Mucosa of stomach (tissue), 1 donor: ENCODE data around the gene CMTM3.
"Not testable (repeated sequence)": the region's sequence is repeated elsewhere in the genome, so short reads cannot be mapped to it uniquely, and the experiment has no call there.

Experiments
- H3K27me3 ChIP-seq: one replicate; pipeline ENCODE4 v1.7.0; 2013; ENCODE audit warnings: mild to moderate bottlenecking, low read length; ENCODE audit not compliant: control insufficient read depth, insufficient read depth
- H3K36me3 ChIP-seq: one replicate; pipeline ENCODE4 v1.7.0; 2013; ENCODE audit warnings: low read length; ENCODE audit not compliant: control insufficient read depth, insufficient read depth
- H3K4me1 ChIP-seq: one replicate; pipeline ENCODE4 v1.7.0; 2013; ENCODE audit warnings: mild to moderate bottlenecking, low read length; ENCODE audit not compliant: control insufficient read depth, insufficient read depth
- H3K4me3 ChIP-seq: one replicate; pipeline ENCODE4 v1.7.0; 2013; ENCODE audit warnings: low read length
- H3K9ac ChIP-seq: one replicate; pipeline ENCODE4 v1.7.0; 2013; ENCODE audit warnings: mild to moderate bottlenecking, low read length, moderate library complexity
- H3K9me3 ChIP-seq: one replicate; pipeline ENCODE4 v1.7.0; 2013; ENCODE audit warnings: mild to moderate bottlenecking, low read length, moderate library complexity; ENCODE audit not compliant: control insufficient read depth
- donor health status: Pancreatic carcinoma.

The CMTM3 gene

DNA sequence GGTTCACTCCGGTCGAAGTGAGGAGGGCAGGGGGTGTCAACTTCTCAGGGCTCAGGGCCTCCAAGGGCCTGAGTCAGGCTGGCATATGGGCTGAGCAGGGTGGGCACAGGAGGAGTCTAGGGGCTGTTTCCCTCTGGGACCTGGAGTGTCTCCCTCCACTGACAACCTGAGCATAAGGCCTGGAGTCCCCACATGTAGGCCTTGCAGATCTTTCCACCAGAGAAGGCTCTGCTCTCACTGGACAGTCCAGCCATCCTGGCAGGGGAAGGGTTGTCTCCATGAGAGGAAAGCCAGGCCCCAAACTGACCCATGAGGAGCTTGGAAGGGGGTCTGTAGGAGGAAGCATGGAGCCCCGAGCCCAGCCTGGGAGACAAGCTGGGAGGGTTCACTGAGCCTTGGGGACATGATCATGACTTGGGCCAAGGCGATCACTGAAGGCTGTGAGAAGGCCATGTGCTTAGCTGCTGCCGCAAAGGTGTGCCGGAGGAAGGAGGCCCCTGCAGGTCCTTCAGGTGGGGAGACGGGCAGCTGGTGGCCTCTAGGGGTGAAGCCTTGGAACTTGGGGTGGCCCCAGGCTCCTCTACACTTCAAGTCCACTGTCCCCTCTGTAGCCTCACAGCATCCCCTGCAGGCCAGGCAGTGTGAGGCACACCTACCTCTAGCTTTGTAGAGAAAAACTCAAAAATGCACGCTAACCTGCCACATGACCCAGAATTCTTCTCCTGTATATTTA lies 15.4 kb upstream of the CMTM3 start:
- Histone ChIP-seq H3K9me3 (no peaks in the 10 kb centered on the region), H3K36me3 (no peaks in the 10 kb centered on the region), H3K9ac (no peak overlapping the region), H3K4me1 (no peaks in the 10 kb centered on the region), H3K4me3 (no peak overlapping the region), H3K27me3 (no peaks in the 10 kb centered on the region)

- Histone ChIP-seq H3K4me1 (no peaks in the 10 kb centered on the region), H3K9ac (no peak overlapping the region), H3K4me3 (no peak overlapping the region), H3K27me3 (no peaks in the 10 kb centered on the region), H3K36me3 (no peaks in the 10 kb centered on the region), H3K9me3 (no peaks in the 10 kb centered on the region)
Observed at GRCh38 chr16:66590322-66590721, 14.2 kb upstream of the CMTM3 start.

DNA sequence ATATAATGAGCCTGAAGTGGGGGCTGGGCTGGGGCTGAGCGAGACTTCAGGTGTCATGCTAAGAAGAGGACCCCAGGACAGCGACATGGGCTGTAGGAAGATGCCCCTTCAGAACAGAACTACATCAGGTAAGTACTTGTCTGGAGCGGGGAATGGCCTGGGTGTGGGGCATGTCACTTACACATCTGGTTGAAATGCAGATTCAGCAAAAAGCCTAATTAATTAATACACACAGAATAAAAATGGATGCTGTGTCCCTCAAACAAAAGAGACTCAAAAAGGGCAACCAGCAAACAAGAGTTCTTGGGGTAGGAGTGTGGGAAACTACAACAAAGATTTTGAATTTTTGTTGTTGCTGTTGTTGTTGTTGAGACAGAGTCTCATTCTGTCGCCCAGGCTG lies 13.5 kb upstream of the CMTM3 start:
- Histone ChIP-seq H3K9me3 (no peaks in the 10 kb centered on the region), H3K4me3 (no peak overlapping the region), H3K27me3 (no peaks in the 10 kb centered on the region), H3K9ac (no peak overlapping the region), H3K4me1 (no peaks in the 10 kb centered on the region), H3K36me3 (no peaks in the 10 kb centered on the region)

GRCh38 chr16:66592241-66592640 lies 12.3 kb upstream of the CMTM3 start:
- Histone ChIP-seq H3K9ac (no peak overlapping the region), H3K27me3 (no peaks in the 10 kb centered on the region), H3K4me1 (no peaks in the 10 kb centered on the region), H3K4me3 (no peak overlapping the region), H3K36me3 (no peaks in the 10 kb centered on the region), H3K9me3 (no peaks in the 10 kb centered on the region)

DNA sequence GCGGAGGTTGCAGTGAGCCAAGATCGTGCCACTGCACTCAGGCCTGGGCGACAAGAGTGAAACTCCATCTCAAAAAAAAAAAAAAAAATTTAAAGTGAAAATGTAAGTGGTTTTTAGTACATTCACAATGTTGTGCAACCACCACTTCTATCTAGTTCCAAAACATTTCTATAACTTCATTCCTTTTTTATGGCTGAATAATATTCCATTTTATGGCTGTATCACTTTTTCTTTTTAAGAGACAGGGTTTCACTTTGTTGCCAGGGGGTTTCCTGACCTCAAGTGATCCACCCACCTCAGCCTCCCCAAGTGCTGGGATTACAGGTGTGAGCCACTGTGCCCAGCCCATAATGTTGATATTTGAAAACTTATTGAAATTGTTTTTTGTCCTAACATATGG lies 11.7 kb upstream of the CMTM3 start:
- H3K4me3 ChIP-seq = no peak overlapping the region
- H3K9ac ChIP-seq = no peak overlapping the region
- H3K4me1 ChIP-seq = no peaks in the 10 kb centered on the region
- H3K9me3 ChIP-seq = no peaks in the 10 kb centered on the region
- H3K36me3 ChIP-seq = no peaks in the 10 kb centered on the region
- H3K27me3 ChIP-seq = no peaks in the 10 kb centered on the region

DNA sequence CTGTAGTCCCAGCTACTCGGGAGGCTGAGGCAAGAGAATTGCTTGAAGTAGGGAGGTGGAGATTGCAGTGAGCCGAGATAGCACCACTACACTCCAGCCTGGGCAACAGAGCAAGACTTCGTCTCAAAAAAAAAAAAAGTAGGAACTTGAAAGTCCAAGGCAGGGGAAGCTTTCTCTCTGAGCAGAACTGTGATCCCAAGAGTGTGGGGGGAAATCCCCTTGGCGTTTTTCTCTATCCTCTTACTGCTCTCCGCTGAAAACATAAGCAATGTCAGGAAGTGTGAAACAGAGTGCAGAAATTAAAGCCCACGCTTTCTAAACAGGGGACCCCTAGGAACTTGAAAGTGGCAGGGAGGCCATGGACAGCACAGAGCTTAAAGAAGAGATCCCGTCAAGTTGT lies 9.8 kb upstream of the CMTM3 start:
- no peaks in the 10 kb centered on the region for H3K36me3 ChIP-seq
- no peaks in the 10 kb centered on the region for H3K9me3 ChIP-seq
- no peaks in the 10 kb centered on the region for H3K4me1 ChIP-seq
- no peaks in the 10 kb centered on the region for H3K27me3 ChIP-seq
- H3K9ac ChIP-seq = no peak overlapping the region
- H3K4me3 ChIP-seq = no peak overlapping the region

DNA sequence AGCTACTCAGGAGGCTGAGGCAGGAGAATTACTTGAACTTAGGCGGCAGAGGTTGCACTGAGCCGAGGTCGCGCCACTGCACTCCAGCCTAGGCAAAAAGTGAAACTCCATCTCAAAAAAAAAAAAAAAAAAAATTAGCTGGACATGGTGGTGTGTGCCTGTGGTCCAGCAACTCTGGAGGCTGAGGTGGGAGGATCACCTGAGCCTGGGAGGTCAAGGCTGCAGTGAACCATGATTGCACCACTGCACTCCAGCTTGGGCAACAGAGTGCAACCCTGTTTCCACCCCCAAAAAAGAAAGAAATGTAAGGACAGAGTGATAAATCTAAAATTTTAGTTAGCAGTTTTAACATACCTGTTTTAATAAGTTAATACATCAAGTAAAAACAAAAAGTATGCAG lies 7.9 kb upstream of the CMTM3 start:
- not testable (repeated sequence) for H3K27me3 ChIP-seq, H3K4me3 ChIP-seq, H3K4me1 ChIP-seq, H3K36me3 ChIP-seq, H3K9ac ChIP-seq, H3K9me3 ChIP-seq

- H3K4me1 ChIP-seq = no peaks in the 10 kb centered on the region
- H3K9ac ChIP-seq = no peak overlapping the region
- no peaks in the 10 kb centered on the region for H3K9me3 ChIP-seq
- H3K36me3 ChIP-seq = no peaks in the 10 kb centered on the region
- no peaks in the 10 kb centered on the region for H3K27me3 ChIP-seq
- H3K4me3 ChIP-seq = no peak overlapping the region
Observed at GRCh38 chr16:66596986-66597848, 7.3 kb upstream of the CMTM3 start.

DNA sequence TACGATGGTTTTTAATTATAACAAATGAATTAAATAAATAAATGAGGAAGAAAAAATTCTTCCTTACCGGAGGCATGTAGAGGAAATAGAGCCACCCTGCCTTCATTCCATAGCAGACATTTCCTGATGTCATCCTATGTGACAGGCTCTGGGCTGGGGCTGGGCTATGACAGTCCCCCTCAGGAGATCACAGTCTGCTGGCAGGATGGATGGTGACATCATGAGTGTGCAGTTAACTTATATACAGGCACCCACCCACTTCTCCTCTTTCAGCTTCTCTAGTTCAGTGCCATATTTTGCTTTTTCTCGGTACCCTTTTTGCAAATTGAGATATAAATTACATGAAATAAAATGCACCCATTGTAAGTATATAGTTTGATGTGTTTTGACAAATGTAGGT lies 6.4 kb upstream of the CMTM3 start:
- Histone ChIP-seq H3K36me3 (no peaks in the 10 kb centered on the region), H3K27me3 (no peaks in the 10 kb centered on the region), H3K9me3 (no peaks in the 10 kb centered on the region), H3K4me1 (no peaks in the 10 kb centered on the region), H3K4me3 (no peak overlapping the region), H3K9ac (no peak overlapping the region)

- no peaks in the 10 kb centered on the region for H3K9me3 ChIP-seq
- H3K36me3 ChIP-seq = no peaks in the 10 kb centered on the region
- H3K4me1 ChIP-seq = peaks cover 7% of the 10 kb centered on the region
- H3K4me3 ChIP-seq = no peak overlapping the region
- no peaks in the 10 kb centered on the region for H3K27me3 ChIP-seq
- no peak overlapping the region for H3K9ac ChIP-seq
Observed at GRCh38 chr16:66599726-66600125, 4.8 kb upstream of the CMTM3 start.

DNA sequence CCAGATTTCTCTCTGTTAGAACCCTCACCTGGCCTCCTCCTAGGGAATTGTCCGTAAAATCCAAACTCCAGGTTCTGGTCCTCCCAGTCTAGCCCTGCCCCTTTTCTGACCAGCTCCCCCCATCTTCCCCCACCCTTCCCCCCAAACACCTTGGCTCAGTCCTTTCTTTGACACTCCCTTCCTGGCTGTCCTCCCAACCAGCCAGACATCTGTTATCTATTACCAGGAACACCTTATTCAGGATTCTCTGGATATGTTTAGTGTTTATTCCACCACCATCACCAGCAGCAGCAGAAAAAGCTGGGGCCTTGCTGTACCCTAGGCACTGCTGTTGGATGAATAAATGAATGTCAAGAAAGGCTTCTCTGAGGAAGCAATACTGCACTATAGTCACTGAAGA lies 4.0 kb upstream of the CMTM3 start:
- no peak overlapping the region for H3K9ac ChIP-seq
- no peaks in the 10 kb centered on the region for H3K27me3 ChIP-seq
- no peaks in the 10 kb centered on the region for H3K9me3 ChIP-seq
- H3K4me3 ChIP-seq = no peak overlapping the region
- H3K36me3 ChIP-seq = no peaks in the 10 kb centered on the region
- peaks cover 7% of the 10 kb centered on the region for H3K4me1 ChIP-seq

- Histone ChIP-seq H3K36me3 (no peaks in the 10 kb centered on the region), H3K9ac (no peak overlapping the region), H3K27me3 (no peaks in the 10 kb centered on the region), H3K4me1 (peaks cover 17% of the 10 kb centered on the region), H3K9me3 (no peaks in the 10 kb centered on the region), H3K4me3 (no peak overlapping the region)
Observed at GRCh38 chr16:66601471-66601870, 3.0 kb upstream of the CMTM3 start.
